WERI-Rb-1 (cell line): Measurements from ENCODE around the gene PTPN3.
A peak's percentile ranks its signal among the peaks of the same experiment; 100 is the strongest.
"Not testable (repeated sequence)": the region's sequence is repeated elsewhere in the genome, so short reads cannot be mapped to it uniquely, and the experiment has no call there.

Experiments used
- DNase-seq: peaks from one replicate; pipeline ENCODE4 v3.0.0-alpha.2; 2020
- H3K27ac ChIP-seq: fragments of 250-450 bp; sonication (Bioruptor Pico); 2 replicates; pipeline ENCODE4 v1.5.1; 2020; ENCODE audit warnings: mild to moderate bottlenecking, moderate library complexity
- H3K27me3 ChIP-seq: fragments of 250-450 bp; sonication (Bioruptor Pico); 2 replicates; pipeline ENCODE4 v1.5.1; 2021; ENCODE audit warnings: mild to moderate bottlenecking, low read depth, moderate library complexity; ENCODE audit not compliant: insufficient read depth, severe bottlenecking
- H3K36me3 ChIP-seq: fragments of 250-450 bp; sonication (Bioruptor Pico); 2 replicates; pipeline ENCODE4 v1.5.1; 2020; ENCODE audit warnings: mild to moderate bottlenecking, moderate library complexity
- H3K4me3 ChIP-seq: 2 replicates; pipeline ENCODE4 v1.5.1; 2011; ENCODE audit warnings: low read depth, mild to moderate bottlenecking, control low read depth, low read length
- H3K9me3 ChIP-seq: fragments of 250-450 bp; sonication (Bioruptor Pico); 2 replicates; pipeline ENCODE4 v1.5.1; 2021; ENCODE audit warnings: mild to moderate bottlenecking, moderate library complexity; ENCODE audit not compliant: severe bottlenecking
- CTCF ChIP-seq: IDR thresholded peaks from 2 replicates; pipeline ENCODE4 v1.5.1; 2011; ENCODE audit warnings: low read depth, mild to moderate bottlenecking, control low read depth, inconsistent platforms, low read length

Gene PTPN3

GRCh38 chr9:109346904-109347303, 151.2 kb downstream of the PTPN3 start:
- DNase-seq, result no peak
- TF ChIP-seq CTCF, result no peak
- no peaks in the 10 kb centered on the region for H3K36me3 ChIP-seq
- no peak overlapping the region for H3K4me3 ChIP-seq
- no peaks in the 10 kb centered on the region for H3K9me3 ChIP-seq
- H3K27ac ChIP-seq, result no peak overlapping the region
- no peaks in the 10 kb centered on the region for H3K27me3 ChIP-seq

GRCh38 chr9:109344866-109345265, 153.2 kb downstream of the PTPN3 start:
- DNase-seq, result no peak
- no peaks in the 10 kb centered on the region for H3K9me3 ChIP-seq
- no peaks in the 10 kb centered on the region for H3K36me3 ChIP-seq
- no peak overlapping the region for H3K4me3 ChIP-seq
- H3K27me3 ChIP-seq, result no peaks in the 10 kb centered on the region
- TF ChIP-seq CTCF, result no peak
- no peak overlapping the region for H3K27ac ChIP-seq

GRCh38 chr9:109342878-109343277, 155.2 kb downstream of the PTPN3 start:
- Histone ChIP-seq H3K36me3 (no peaks in the 10 kb centered on the region), H3K27ac (peak overlapping the region; percentile 35), H3K27me3 (no peaks in the 10 kb centered on the region), H3K9me3 (no peaks in the 10 kb centered on the region), H3K4me3 (no peak overlapping the region)
- peak; percentile 96 for DNase-seq
- peak; percentile 14; the same call in 1 of the 2 replicates for TF ChIP-seq CTCF

- no peak overlapping the region; the same call in 1 of the 2 replicates for H3K27ac ChIP-seq
- no peaks in the 10 kb centered on the region for H3K27me3 ChIP-seq
- TF ChIP-seq CTCF, result no peak
- no peaks in the 10 kb centered on the region for H3K36me3 ChIP-seq
- DNase-seq, result no peak
- no peaks in the 10 kb centered on the region for H3K9me3 ChIP-seq
- no peak overlapping the region for H3K4me3 ChIP-seq
These were observed 156.5 kb downstream of the PTPN3 start for GRCh38 chr9:109341561-109341960.

- H3K27ac ChIP-seq, H3K36me3 ChIP-seq, DNase-seq, H3K27me3 ChIP-seq, H3K9me3 ChIP-seq, H3K4me3 ChIP-seq: not testable (repeated sequence)
These were observed 157.1 kb downstream of the PTPN3 start for GRCh38 chr9:109340979-109341378.

GRCh38 chr9:109336409-109336808, 161.7 kb downstream of the PTPN3 start:
- Histone ChIP-seq H3K27ac (no peak overlapping the region), H3K27me3 (no peaks in the 10 kb centered on the region), H3K36me3 (no peaks in the 10 kb centered on the region), H3K4me3 (no peak overlapping the region), H3K9me3 (no peaks in the 10 kb centered on the region)
- TF ChIP-seq CTCF, result no peak
- no peak for DNase-seq
